ENCODE measurements around the gene TAAR6. TPM values are rescaled to one million over a fixed set of nuclear protein-coding genes. Genes with fewer than 3 reads are reported as not detected.

The TAAR6 gene
- total and polyA plus RNA-seq, 2 of the 8 experiments (the other 6 are each of a cell fraction or from before 2014, with no cell fraction given) = 0.06 TPM; not detected in 1

DNA sequence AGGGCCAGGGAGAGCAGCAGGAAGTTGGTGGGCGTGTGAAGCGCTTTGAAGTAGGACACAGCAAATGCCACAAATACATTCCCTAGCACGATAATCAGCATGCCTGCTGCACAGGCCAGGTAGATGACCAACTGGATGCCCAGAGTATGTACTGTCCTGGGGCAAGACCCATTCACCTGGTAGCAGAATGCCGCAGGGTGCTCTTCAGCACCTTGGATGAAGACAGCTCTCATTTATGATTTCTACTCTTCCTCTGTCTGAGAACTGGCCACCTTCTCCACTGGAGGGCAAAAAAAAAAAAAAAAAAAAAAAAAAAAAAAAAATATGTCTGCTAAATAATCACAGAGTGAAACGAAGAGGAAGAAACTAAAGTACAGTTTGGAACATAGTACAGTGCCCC lies 19.3 kb downstream of the TAAR6 start, which contains the start of gene TAAR5:
TAAR5 (minus strand) TSS at position 288 of the 400 bp plus-strand sequence; CDS start at position 233, 55 bp downstream.
- Histone ChIP-seq H3K4me3 (ENCODE audit: extremely low read depth in 1 of 4, insufficient read depth in 2 of 4, low read depth in 3 of 4, low read length in 4 of 4) (no peak within 1 kb of the TSS), H3K14ac (ENCODE audit: insufficient read length) (no peak within 1 kb of the TSS), H2AFZ (ENCODE audit: low read length) (no peak within 1 kb of the TSS; the same call in 1 of the 2 replicates), H4K8ac (ENCODE audit: extremely low read depth, insufficient read depth, low read length) (no peak within 1 kb of the TSS), H2AK5ac (ENCODE audit: low read depth, low read length) (no peak within 1 kb of the TSS), H3K79me2 (ENCODE audit: control insufficient read depth in 1 of 2, insufficient read depth in 2 of 2, low read length in 2 of 2) (no peaks in the 10 kb centered on the region), H2BK12ac (ENCODE audit: low read depth, low read length) (no peak within 1 kb of the TSS), H2BK5ac (ENCODE audit: low read depth, low read length) (no peak within 1 kb of the TSS), H2BK20ac (ENCODE audit: low read length) (no peak within 1 kb of the TSS), H3K27ac (ENCODE audit: low read depth, low read length) (no peak within 1 kb of the TSS), H3K4ac (replicated peaks; ENCODE audit: insufficient read length, low read depth, low read length) (no peak within 1 kb of the TSS), H4K5ac (ENCODE audit: insufficient read length, low read depth, low read length) (no peak within 1 kb of the TSS), H3K56ac (replicated peaks; ENCODE audit: insufficient read length, low read depth, low read length) (no peak within 1 kb of the TSS), H3K79me1 (ENCODE audit: low read depth, low read length) (no peaks in the 10 kb centered on the region), H3K9ac (replicated peaks in 1 of 4; ENCODE audit: extremely low read depth in 1 of 4, low read depth in 3 of 4, low read length in 3 of 4) (no peak within 1 kb of the TSS), H4K91ac (replicated peaks; ENCODE audit: insufficient read length, low read length) (no peak within 1 kb of the TSS), H2BK120ac (replicated peaks; ENCODE audit: low read depth, low read length) (no peak within 1 kb of the TSS), H4K20me1 (replicated peaks in 1 of 2; ENCODE audit: control insufficient read depth in 1 of 2, insufficient read depth in 2 of 2, low read length in 2 of 2) (no peaks in the 10 kb centered on the region), H3K18ac (ENCODE audit: extremely low read depth, low read length) (no peak within 1 kb of the TSS), H3K9me3 (ENCODE audit: insufficient read depth in 2 of 2, low read depth in 1 of 2, low read length in 1 of 2) (no peaks in the 10 kb centered on the region), H3K23ac (ENCODE audit: insufficient read length) (no peak within 1 kb of the TSS), H3K4me2 (ENCODE audit: insufficient read depth in 1 of 2, low read depth in 2 of 2, low read length in 2 of 2) (no peak within 1 kb of the TSS), H2BK15ac (ENCODE audit: low read length) (no peak within 1 kb of the TSS), H3K36me3 (ENCODE audit: control insufficient read depth in 2 of 4, insufficient read depth in 4 of 4, low read length in 3 of 4) (no peaks in the 10 kb centered on the region), H3K27me3 (replicated peaks in 1 of 4; ENCODE audit: control insufficient read depth in 3 of 4, extremely low read depth in 1 of 4, insufficient read depth in 3 of 4, low read length in 3 of 4) (no peaks in the 10 kb centered on the region), H3K4me1 (replicated peaks in 1 of 4; ENCODE audit: control insufficient read depth in 3 of 4, insufficient read depth in 4 of 4, low read length in 3 of 4) (no peaks in the 10 kb centered on the region), H3K23me2 (ENCODE audit: low read depth, low read length) (no peaks in the 10 kb centered on the region)
- 92% methylated on average over 5 of the region's 5 CpGs; no CpG with 5 or more reads in 1 of the 2 experiments for WGBS, 2 experiments (ENCODE audit: extremely low coverage in 1 of 2, insufficient coverage in 1 of 2, insufficient read length in 1 of 2, insufficient replicate concordance in 2 of 2, low coverage in 1 of 2, low lambda C conversion rate in 2 of 2, missing lambda C conversion rate in 1 of 2)
- ChIA-PET CTCF (ENCODE audit: partially characterized antibody) (interaction anchor here (0.6 to 1.0 kb wide), 5 partner anchors 9 to 174 kb away, joined by 3 to 4 read pairs (median 3); no protein-coding TSS in a partner anchor), POLR2A (ENCODE audit: partially characterized antibody) (no interaction called here)
- DNase-seq (ENCODE audit: low read depth in 1 of 2, low spot score in 2 of 2) (no peak), FAIRE-seq (no peak)
- TF ChIP-seq TBP (IDR thresholded peaks at IDR 0.05; ENCODE audit: low read depth, low read length) (no peak), RBBP5 (IDR thresholded peaks at IDR 0.05; ENCODE audit: borderline replicate concordance, low read depth, low read length) (no peak), RFX5 (IDR thresholded peaks at IDR 0.05; ENCODE audit: borderline replicate concordance, low read depth, low read length) (no peak), FOSL1 (IDR thresholded peaks at IDR 0.05; ENCODE audit: insufficient read depth, low read depth, low read length) (no peak), CBX5 (IDR thresholded peaks at IDR 0.05; ENCODE audit: low read depth, low read length) (no peak), SAP30 (IDR thresholded peaks at IDR 0.05; ENCODE audit: insufficient read depth, insufficient replicate concordance, low read length) (no peak), JUND (IDR thresholded peaks at IDR 0.05; ENCODE audit: low read length) (no peak), BACH1 (IDR thresholded peaks at IDR 0.05; ENCODE audit: low read length) (no peak), POLR2A (IDR thresholded peaks at IDR 0.05; ENCODE audit: control extremely low read depth in 1 of 2, low read depth in 2 of 2, low read length in 2 of 2) (no peak), EP300 (IDR thresholded peaks at IDR 0.05; ENCODE audit: borderline replicate concordance in 1 of 2, low read depth in 2 of 2, low read length in 2 of 2) (no peak), CTBP2 (IDR thresholded peaks at IDR 0.05; ENCODE audit: borderline replicate concordance, insufficient read depth, insufficient read length, low read length) (no peak), CHD2 (IDR thresholded peaks at IDR 0.05; ENCODE audit: low read length) (no peak)
- TF ChIP-seq, protein P1, sequence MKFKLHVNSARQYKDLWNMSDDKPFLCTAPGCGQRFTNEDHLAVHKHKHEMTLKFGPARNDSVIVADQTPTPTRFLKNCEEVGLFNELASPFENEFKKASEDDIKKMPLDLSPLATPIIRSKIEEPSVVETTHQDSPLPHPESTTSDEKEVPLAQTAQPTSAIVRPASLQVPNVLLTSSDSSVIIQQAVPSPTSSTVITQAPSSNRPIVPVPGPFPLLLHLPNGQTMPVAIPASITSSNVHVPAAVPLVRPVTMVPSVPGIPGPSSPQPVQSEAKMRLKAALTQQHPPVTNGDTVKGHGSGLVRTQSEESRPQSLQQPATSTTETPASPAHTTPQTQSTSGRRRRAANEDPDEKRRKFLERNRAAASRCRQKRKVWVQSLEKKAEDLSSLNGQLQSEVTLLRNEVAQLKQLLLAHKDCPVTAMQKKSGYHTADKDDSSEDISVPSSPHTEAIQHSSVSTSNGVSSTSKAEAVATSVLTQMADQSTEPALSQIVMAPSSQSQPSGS (IDR thresholded peaks at IDR 0.05; ENCODE audit: low read length) = no peak
